B cell (primary cell): ENCODE data around the gene DIPK1B. TPM values are rescaled to one million over a fixed set of nuclear protein-coding genes. Genes with fewer than 3 reads are reported as not detected.
A peak's percentile ranks its signal among the peaks of the same experiment; 100 is the strongest.

Experiments
- ATAC-seq: fragments of 200-7000 bp; cut with Tn5 transposase; one replicate; pipeline ENCODE4 v1.10.0; 2021; ENCODE audit warnings: low read depth, mild to moderate bottlenecking, moderate number of reproducible peaks, moderate library complexity
- CTCF ChIA-PET: fragments of 350-600 bp; sonication (Branson Sonifier 250); formaldehyde crosslinking; loops from one replicate; lab custom pipeline; 2021; ENCODE audit warnings: antibody characterized with exemption, inconsistent platforms; lab: Charles Lee
- POLR2A ChIA-PET: fragments of 350-600 bp; sonication (Branson Sonifier 250); formaldehyde crosslinking; loops from one replicate; lab custom pipeline; 2021; ENCODE audit warnings: antibody characterized with exemption; lab: Charles Lee
- DNase-seq: peaks from one replicate; pipeline ENCODE4 v3.0.0; 2013
- H2AFZ ChIP-seq: 2 replicates; pipeline ENCODE4 v1.6.1; 2012; ENCODE audit warnings: mild to moderate bottlenecking, low read depth, low read length; ENCODE audit not compliant: insufficient read depth, poor library complexity, severe bottlenecking
- H3K27ac ChIP-seq, 2 donors: 1 replicate in 1 of 2; 2 replicates in 1 of 2; pipeline ENCODE4 v1.5.1; 2012 to 2013; ENCODE audit warnings: low read length in 2 of 2, mild to moderate bottlenecking in 2 of 2, moderate library complexity in 1 of 2
- H3K27me3 ChIP-seq, 4 experiments: fragments of 200-600 bp in 1 of 4; sonication (generic) in 1 of 4; replicated peaks in 1 of 4; 1 replicate in 2 of 4; 2 replicates in 2 of 4; pipeline versions ENCODE4 v1.6.1 to v1.7.0; 2013 to 2016; ENCODE audit warnings: low read length in 3 of 4, mild to moderate bottlenecking in 2 of 4, mixed read lengths in 1 of 4, moderate library complexity in 1 of 4; ENCODE audit not compliant: insufficient read depth in 4 of 4, control insufficient read depth in 3 of 4; ENCODE audit errors: control extremely low read depth in 1 of 4
- H3K36me3 ChIP-seq, 2 experiments: replicated peaks in 1 of 2; 1 replicate in 1 of 2; 2 replicates in 1 of 2; pipeline versions ENCODE4 v1.6.1 to v1.7.1; 2013; ENCODE audit warnings: low read length in 1 of 2; ENCODE audit not compliant: insufficient read depth in 2 of 2, control insufficient read depth in 1 of 2; ENCODE audit errors: control extremely low read depth in 1 of 2, extremely low read depth in 1 of 2
- H3K4me1 ChIP-seq, 2 donors: fragments of 200-600 bp in 1 of 2; sonication (generic) in 1 of 2; 1 replicate in 1 of 2; 2 replicates in 1 of 2; pipeline versions ENCODE4 v1.5.1 to v1.6.1; 2013 to 2017; ENCODE audit warnings: low read length in 2 of 2; ENCODE audit not compliant: control insufficient read depth in 2 of 2, insufficient read depth in 2 of 2
- H3K4me2 ChIP-seq: replicated peaks from 2 replicates; pipeline ENCODE3; 2012; ENCODE audit warnings: mild to moderate bottlenecking, low read depth, low read length; ENCODE audit not compliant: poor library complexity, severe bottlenecking
- H3K4me3 ChIP-seq, 5 experiments: fragments of 200-600 bp in 1 of 5; sonication (generic) in 1 of 5; 1 replicate in 3 of 5; 2 replicates in 2 of 5; pipeline versions ENCODE4 v1.5.1 to v1.7.0; 2011 to 2016; ENCODE audit warnings: low read length in 4 of 5, mild to moderate bottlenecking in 4 of 5, low read depth in 2 of 5, control low read depth in 1 of 5, moderate library complexity in 1 of 5; ENCODE audit not compliant: insufficient read depth in 1 of 5; ENCODE audit errors: control extremely low read depth in 1 of 5, extremely low read depth in 1 of 5
- H3K79me2 ChIP-seq: fragments of 200-600 bp; sonication (generic); one replicate; pipeline ENCODE4 v1.6.0; 2016; ENCODE audit warnings: low read length; ENCODE audit not compliant: control insufficient read depth, insufficient read depth
- H3K9ac ChIP-seq: fragments of 200-600 bp; sonication (generic); 2 replicates; pipeline ENCODE4 v1.6.1; 2017; ENCODE audit warnings: mild to moderate bottlenecking, low read length, moderate library complexity
- H3K9me3 ChIP-seq, 3 donors: one replicate each; pipeline versions ENCODE4 v1.6.1 to v1.7.1; 2013; ENCODE audit warnings: low read length in 2 of 3; ENCODE audit not compliant: control insufficient read depth in 2 of 3, insufficient read depth in 1 of 3; ENCODE audit errors: control extremely low read depth in 1 of 3
- H4K20me1 ChIP-seq: 2 replicates; pipeline ENCODE4 v1.6.0; 2012; ENCODE audit warnings: mild to moderate bottlenecking, low read length; ENCODE audit not compliant: insufficient read depth, control insufficient read depth, poor library complexity, severe bottlenecking
- H3K27ac Mint-ChIP-seq: one replicate; pipeline ENCODE4 v1.8.0; 2021; ENCODE audit warnings: mixed read lengths
- H3K27me3 Mint-ChIP-seq: one replicate; pipeline ENCODE4 v1.8.0; 2021; ENCODE audit warnings: mixed read lengths
- H3K4me1 Mint-ChIP-seq: one replicate; pipeline ENCODE4 v1.8.0; 2021; ENCODE audit warnings: mixed read lengths
- H3K4me3 Mint-ChIP-seq: one replicate; pipeline ENCODE4 v1.8.0; 2021; ENCODE audit warnings: mixed read lengths
- H3K9me3 Mint-ChIP-seq: one replicate; pipeline ENCODE4 v1.8.0; 2022; ENCODE audit warnings: mixed read lengths; ENCODE audit not compliant: insufficient read depth
- CTCF ChIP-seq: fragments of 200-600 bp; IDR thresholded peaks from one replicate; pipeline ENCODE4 v1.8.0; 2022; ENCODE audit warnings: antibody characterized with exemption, mild to moderate bottlenecking
- EZH2 ChIP-seq: IDR thresholded peaks from 2 replicates; pipeline ENCODE4 v1.6.1; 2012; ENCODE audit warnings: borderline replicate concordance, low read depth, mild to moderate bottlenecking, moderate library complexity, low read length; ENCODE audit not compliant: insufficient read depth, poor library complexity, severe bottlenecking
- WGBS: methylation state at CpG from one replicate; pipeline ENCODE4 v1.1.5; 2013; ENCODE audit warnings: missing lambda C conversion rate; ENCODE audit not compliant: insufficient coverage; 5-methylcytosine and 5-hydroxymethylcytosine counted together
- intact Hi-C: fragments of 100-400 bp; cut with micrococcal nuclease; formaldehyde crosslinking; loops from one replicate; pipeline ENCODE4 v1.10.0; 2022
- polyA plus RNA-seq: library from polyadenylated mRNA; depleted of rRNA; stranded (reverse); fragments of >200 nt; gene quantifications from 2 replicates; pipeline ENCODE4 v1.2.3, GENCODE V29; 2012
- total RNA-seq, 2 donors: library from RNA; stranded (reverse); fragments of 120-200 nt in 1 of 2; gene quantifications; 1 replicate in 1 of 2; 2 replicates in 1 of 2; pipeline versions ENCODE4 v1.2.3 to v1.2.4, GENCODE V29; 2013 to 2022

Gene DIPK1B
- total and polyA plus RNA-seq, 2 donors (not counting 1 experiment from before 2014, with no cell fraction given), result 9.6 TPM

- no peaks in the 10 kb centered on the region for H3K27me3 Mint-ChIP-seq
- Histone ChIP-seq H3K4me3 (no peak overlapping the region), H2AFZ (no peak overlapping the region), H3K36me3 (no peaks in the 10 kb centered on the region), H3K4me1 (peaks cover 41 to 65% of the 10 kb centered on the region in 2 donors), H3K27me3 (no peaks in the 10 kb centered on the region), H3K27ac (no peak overlapping the region), H3K9me3 (peaks cover 4 to 19% (median 15%) of the 10 kb centered on the region in 3 donors), H3K9ac (no peak overlapping the region), H4K20me1 (no peaks in the 10 kb centered on the region), H3K79me2 (peaks cover 10% of the 10 kb centered on the region), H3K4me2 (no peak overlapping the region)
- H3K9me3 Mint-ChIP-seq, result peaks cover 2% of the 10 kb centered on the region
- peak overlapping the region; percentile 96 for H3K27ac Mint-ChIP-seq
- TF ChIP-seq EZH2, result no peak
- DNase-seq (no peak), ATAC-seq (no peak)
- CTCF ChIA-PET, result interaction anchor here (0.6 to 4.3 kb wide), 3 partner anchors 10 to 45 kb away, joined by 4 to 47 read pairs (median 25); partner anchors contain the start of gene LCN8
- 67% methylated on average over 19 of the region's 22 CpGs for WGBS
- peaks cover 68% of the 10 kb centered on the region for H3K4me1 Mint-ChIP-seq
- no peak overlapping the region for H3K4me3 Mint-ChIP-seq
- intact Hi-C loops, result no loop called here
- POLR2A ChIA-PET, result interaction anchor here (0.5 to 5.9 kb wide), 3 partner anchors 19 to 47 kb away, joined by 4 to 60 read pairs (median 4); no protein-coding TSS in a partner anchor
Observed at GRCh38 chr9:136747161-136748060, 35.0 kb downstream of the DIPK1B start.

- no peaks in the 10 kb centered on the region for H3K36me3 ChIP-seq
- H3K4me3 Mint-ChIP-seq, result peak within 1 kb of the TSS; percentile 75
- intact Hi-C loops, result no loop called here
- peaks cover 2% of the 10 kb centered on the region for H3K79me2 ChIP-seq
- DNase-seq (no peak), ATAC-seq (no peak)
- H2AFZ ChIP-seq, result no peak within 1 kb of the TSS
- H3K9me3 Mint-ChIP-seq, result peaks cover 5% of the 10 kb centered on the region
- no peaks in the 10 kb centered on the region for H4K20me1 ChIP-seq
- 27% methylated on average over 7 of the region's 8 CpGs for WGBS
- H3K4me2 ChIP-seq, result peak within 1 kb of the TSS; percentile 52
- no peaks in the 10 kb centered on the region for H3K27me3 Mint-ChIP-seq
- H3K4me1 Mint-ChIP-seq, result peaks cover 62% of the 10 kb centered on the region
- H3K9ac ChIP-seq, result no peak within 1 kb of the TSS
- ChIA-PET CTCF (interaction anchor here (0.6 to 4.3 kb wide), 3 partner anchors 10 to 46 kb away, joined by 4 to 47 read pairs (median 25); partner anchors contain the start of gene LCN8), POLR2A (interaction anchor here (0.5 to 5.9 kb wide), 3 partner anchors 11 to 47 kb away, joined by 4 to 60 read pairs (median 39); partner anchors contain the start of gene LCN8)
- peaks cover 4 to 24% (median 23%) of the 10 kb centered on the region in 3 donors for H3K9me3 ChIP-seq
- peaks cover 33 to 57% of the 10 kb centered on the region in 2 donors for H3K4me1 ChIP-seq
- TF ChIP-seq CTCF, result no peak
- no peak for TF ChIP-seq EZH2
- no peak within 1 kb of the TSS for H3K4me3 ChIP-seq
- peak within 1 kb of the TSS; percentile 71 to 83 for H3K27ac ChIP-seq
- no peaks in the 10 kb centered on the region for H3K27me3 ChIP-seq
- H3K27ac Mint-ChIP-seq, result peak within 1 kb of the TSS; percentile 96
Observed at GRCh38 chr9:136748201-136748600, 35.8 kb downstream of the DIPK1B start, which contains the start of gene LCN6. LCN6 (minus strand) TSS chr9:136748525; CDS start chr9:136748483, 42 bp downstream.
